IPS-18a (cell line): Measurements from ENCODE around the gene RBM3.

ENCODE experiments used
- H3K27ac ChIP-seq: one replicate; pipeline ENCODE4 v1.5.1; 2013; ENCODE audit warnings: low read length
- H3K27me3 ChIP-seq: one replicate; pipeline ENCODE4 v1.6.1; 2013; ENCODE audit warnings: mild to moderate bottlenecking, low read length; ENCODE audit not compliant: control insufficient read depth, insufficient read depth
- H3K36me3 ChIP-seq: one replicate; pipeline ENCODE4 v1.6.1; 2013; ENCODE audit warnings: low read depth, low read length; ENCODE audit not compliant: control insufficient read depth
- H3K4me1 ChIP-seq: one replicate; pipeline ENCODE4 v1.6.1; 2013; ENCODE audit warnings: low read depth, low read length; ENCODE audit not compliant: control insufficient read depth
- H3K4me3 ChIP-seq: one replicate; pipeline ENCODE4 v1.5.1; 2013; ENCODE audit warnings: low read length
- H3K9ac ChIP-seq: one replicate; pipeline ENCODE4 v1.6.1; 2013; ENCODE audit warnings: mild to moderate bottlenecking, low read length, moderate library complexity
- H3K9me3 ChIP-seq: one replicate; pipeline ENCODE4 v1.6.1; 2013; ENCODE audit warnings: low read depth, low read length; ENCODE audit not compliant: control insufficient read depth

RBM3 gene

DNA sequence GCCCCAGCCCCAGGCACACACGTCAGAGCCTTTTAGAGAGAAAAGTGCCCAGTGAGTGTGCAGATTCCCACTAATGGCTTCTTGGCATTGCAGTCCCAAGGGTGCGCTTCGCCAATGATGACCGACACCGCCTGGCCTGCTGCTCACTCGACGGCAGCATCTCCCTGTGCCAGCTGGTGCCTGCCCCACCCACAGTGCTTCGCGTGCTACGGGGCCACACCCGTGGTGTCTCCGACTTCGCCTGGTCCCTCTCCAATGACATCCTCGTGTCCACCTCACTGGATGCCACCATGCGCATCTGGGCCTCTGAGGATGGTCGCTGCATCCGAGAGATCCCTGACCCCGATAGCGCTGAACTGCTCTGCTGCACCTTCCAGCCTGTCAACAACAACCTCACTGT is 25.9 kb downstream of the RBM3 start:
- Histone ChIP-seq H3K27me3 (no peaks in the 10 kb centered on the region), H3K4me3 (no peak overlapping the region), H3K9ac (no peak overlapping the region), H3K27ac (no peak overlapping the region), H3K4me1 (no peaks in the 10 kb centered on the region), H3K36me3 (peaks cover 4% of the 10 kb centered on the region), H3K9me3 (peaks cover 11% of the 10 kb centered on the region)

DNA sequence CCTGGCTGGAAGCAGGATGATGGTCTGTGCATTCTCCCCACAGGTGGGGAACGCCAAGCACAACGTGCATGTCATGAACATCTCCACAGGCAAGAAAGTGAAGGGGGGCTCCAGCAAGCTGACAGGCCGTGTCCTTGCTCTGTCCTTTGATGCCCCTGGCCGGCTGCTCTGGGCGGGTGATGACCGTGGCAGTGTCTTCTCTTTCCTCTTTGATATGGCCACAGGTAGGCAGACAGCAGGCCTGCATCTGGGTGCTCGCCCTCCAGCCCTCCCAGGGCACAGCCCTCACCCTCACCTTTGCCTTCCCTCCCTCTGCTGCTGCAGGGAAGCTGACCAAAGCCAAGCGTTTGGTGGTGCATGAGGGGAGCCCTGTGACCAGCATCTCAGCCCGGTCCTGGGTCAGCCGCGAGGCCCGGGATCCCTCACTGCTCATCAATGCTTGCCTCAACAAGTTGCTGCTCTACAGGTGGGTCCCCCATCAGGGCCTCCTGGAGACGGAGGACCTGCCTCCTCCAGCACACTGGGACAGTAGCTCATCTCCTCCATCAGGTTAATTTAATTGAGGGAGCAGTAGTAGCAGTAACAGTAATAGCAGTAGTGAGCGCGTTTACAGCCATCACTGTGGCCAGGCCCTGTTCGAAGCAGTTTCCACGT is 27.6 kb downstream of the RBM3 start:
- Histone ChIP-seq H3K27me3 (no peaks in the 10 kb centered on the region), H3K27ac (no peak overlapping the region), H3K9me3 (peaks cover 11% of the 10 kb centered on the region), H3K4me1 (no peaks in the 10 kb centered on the region), H3K4me3 (no peak overlapping the region), H3K36me3 (peaks cover 4% of the 10 kb centered on the region), H3K9ac (no peak overlapping the region)

DNA sequence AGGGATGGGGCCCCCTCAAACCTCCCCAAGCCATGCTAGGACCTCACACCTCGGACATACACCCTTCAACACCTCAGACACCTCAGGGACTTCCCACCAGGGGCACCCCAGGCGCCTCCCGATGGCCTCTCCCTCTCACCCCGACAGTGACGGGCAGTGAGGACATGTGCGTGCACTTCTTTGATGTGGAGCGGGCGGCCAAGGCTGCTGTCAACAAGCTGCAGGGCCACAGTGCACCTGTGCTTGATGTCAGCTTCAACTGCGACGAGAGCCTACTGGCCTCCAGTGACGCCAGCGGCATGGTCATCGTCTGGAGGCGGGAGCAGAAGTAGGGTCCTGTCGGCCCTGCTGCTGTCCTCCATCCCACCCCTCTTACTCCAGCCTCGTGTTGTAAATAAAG is 30.4 kb downstream of the RBM3 start:
- Histone ChIP-seq H3K36me3 (peaks cover 4% of the 10 kb centered on the region), H3K27me3 (no peaks in the 10 kb centered on the region), H3K9me3 (peaks cover 13% of the 10 kb centered on the region), H3K9ac (no peak overlapping the region), H3K4me1 (no peaks in the 10 kb centered on the region), H3K4me3 (no peak overlapping the region), H3K27ac (no peak overlapping the region)

DNA sequence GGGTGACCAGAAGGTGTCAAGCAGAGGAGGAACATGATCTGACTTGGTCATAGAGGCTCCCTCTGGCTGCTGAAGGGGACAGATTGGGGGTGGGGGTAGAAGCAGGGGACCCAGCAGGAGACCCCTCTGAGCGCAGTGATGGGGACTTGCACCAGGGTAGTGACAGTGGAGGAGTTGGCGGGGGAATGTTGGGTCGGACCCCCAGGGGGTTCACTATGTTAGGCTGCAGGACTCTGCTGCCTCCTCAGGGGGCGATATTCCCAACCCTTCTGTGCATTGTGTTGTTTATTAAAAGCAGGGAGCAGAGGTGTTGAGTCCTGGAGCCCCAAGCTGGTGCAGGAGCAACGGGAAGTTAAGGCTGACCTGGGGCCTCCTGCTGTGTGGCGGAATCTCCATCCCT is 31.8 kb downstream of the RBM3 start:
- no peak overlapping the region for H3K9ac ChIP-seq
- peaks cover 4% of the 10 kb centered on the region for H3K9me3 ChIP-seq
- no peak overlapping the region for H3K27ac ChIP-seq
- no peaks in the 10 kb centered on the region for H3K27me3 ChIP-seq
- no peak overlapping the region for H3K4me3 ChIP-seq
- H3K36me3 ChIP-seq = no peaks in the 10 kb centered on the region
- H3K4me1 ChIP-seq = no peaks in the 10 kb centered on the region

DNA sequence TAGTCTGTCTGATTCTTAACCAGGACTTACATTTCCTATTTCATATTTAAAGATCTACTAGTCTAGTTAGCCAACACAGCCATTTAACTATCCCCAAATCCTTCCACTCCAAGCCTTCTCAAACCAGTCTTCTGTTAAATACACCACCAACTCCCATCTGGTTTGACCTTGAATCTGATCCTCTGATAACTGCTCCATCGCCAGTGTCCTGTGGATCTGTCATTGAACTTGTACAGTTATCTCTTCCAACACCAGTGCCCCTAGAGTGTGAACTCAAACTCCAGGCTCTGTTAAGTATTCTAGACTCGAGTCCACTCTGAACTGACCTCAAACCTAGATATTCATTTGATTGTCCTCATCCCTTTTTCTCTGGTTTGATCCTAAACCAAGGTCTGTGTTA is 37.4 kb downstream of the RBM3 start:
- Histone ChIP-seq H3K9me3 (peaks cover 4% of the 10 kb centered on the region), H3K36me3 (no peaks in the 10 kb centered on the region), H3K27me3 (no peaks in the 10 kb centered on the region), H3K4me3 (no peak overlapping the region), H3K4me1 (no peaks in the 10 kb centered on the region), H3K27ac (no peak overlapping the region), H3K9ac (no peak overlapping the region)

DNA sequence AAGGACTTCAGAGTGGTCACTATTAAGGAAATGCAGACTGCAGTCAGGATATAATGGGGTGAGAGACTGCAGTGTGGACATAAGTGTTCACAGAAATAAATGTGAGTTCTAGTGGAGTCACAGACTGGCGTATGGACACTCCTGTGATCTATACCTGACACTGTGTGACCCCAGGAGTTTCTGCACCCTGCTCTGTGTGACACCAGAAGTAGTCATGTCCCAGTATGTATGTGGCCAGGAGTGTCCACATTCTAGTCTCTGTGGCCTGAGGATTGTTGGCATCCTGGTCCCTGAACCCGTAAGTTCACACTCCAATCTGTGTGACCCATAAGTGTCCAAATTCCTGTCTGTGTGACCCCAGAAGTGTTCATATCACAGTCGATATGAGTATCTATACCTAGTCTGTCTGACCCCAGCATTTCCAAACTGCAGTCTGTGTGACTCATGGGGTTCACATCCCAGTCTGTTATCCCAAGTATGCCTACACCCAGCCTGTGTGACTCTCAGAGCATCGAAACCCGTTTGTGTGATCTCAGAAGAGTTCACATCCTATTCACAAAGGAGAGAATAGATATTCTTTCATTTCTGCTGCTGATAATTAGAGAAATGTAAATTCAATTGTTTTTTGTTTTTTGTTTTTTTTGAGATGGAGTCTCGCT is 39.3 kb downstream of the RBM3 start:
- H3K9me3 ChIP-seq = peaks cover 1% of the 10 kb centered on the region
- no peaks in the 10 kb centered on the region for H3K27me3 ChIP-seq
- H3K9ac ChIP-seq = no peak overlapping the region
- H3K4me3 ChIP-seq = no peak overlapping the region
- no peak overlapping the region for H3K27ac ChIP-seq
- no peaks in the 10 kb centered on the region for H3K36me3 ChIP-seq
- no peaks in the 10 kb centered on the region for H3K4me1 ChIP-seq

DNA sequence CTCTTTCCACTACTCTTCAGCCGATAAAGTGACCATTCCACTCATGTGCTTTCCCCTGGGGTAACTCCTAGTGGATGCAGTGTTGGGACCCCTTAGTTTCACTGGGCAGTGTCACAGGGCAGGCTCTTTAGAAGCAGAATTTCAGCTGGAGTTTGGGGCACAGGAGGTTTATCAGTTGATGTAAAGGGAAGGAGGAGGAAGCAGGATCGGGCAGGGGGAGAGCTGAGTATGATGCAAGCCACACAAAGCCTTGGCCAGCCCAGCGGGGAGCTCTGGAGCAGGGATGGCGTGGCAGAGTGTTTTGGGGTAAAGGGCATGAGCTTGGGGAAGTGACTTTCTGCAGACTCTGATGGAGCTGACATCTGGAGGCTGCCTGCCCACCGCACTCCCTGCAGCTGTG is 42.3 kb downstream of the RBM3 start:
- Histone ChIP-seq H3K27me3 (no peaks in the 10 kb centered on the region), H3K36me3 (no peaks in the 10 kb centered on the region), H3K9ac (no peak overlapping the region), H3K4me3 (no peak overlapping the region), H3K27ac (no peak overlapping the region), H3K9me3 (peaks cover 3% of the 10 kb centered on the region), H3K4me1 (no peaks in the 10 kb centered on the region)

DNA sequence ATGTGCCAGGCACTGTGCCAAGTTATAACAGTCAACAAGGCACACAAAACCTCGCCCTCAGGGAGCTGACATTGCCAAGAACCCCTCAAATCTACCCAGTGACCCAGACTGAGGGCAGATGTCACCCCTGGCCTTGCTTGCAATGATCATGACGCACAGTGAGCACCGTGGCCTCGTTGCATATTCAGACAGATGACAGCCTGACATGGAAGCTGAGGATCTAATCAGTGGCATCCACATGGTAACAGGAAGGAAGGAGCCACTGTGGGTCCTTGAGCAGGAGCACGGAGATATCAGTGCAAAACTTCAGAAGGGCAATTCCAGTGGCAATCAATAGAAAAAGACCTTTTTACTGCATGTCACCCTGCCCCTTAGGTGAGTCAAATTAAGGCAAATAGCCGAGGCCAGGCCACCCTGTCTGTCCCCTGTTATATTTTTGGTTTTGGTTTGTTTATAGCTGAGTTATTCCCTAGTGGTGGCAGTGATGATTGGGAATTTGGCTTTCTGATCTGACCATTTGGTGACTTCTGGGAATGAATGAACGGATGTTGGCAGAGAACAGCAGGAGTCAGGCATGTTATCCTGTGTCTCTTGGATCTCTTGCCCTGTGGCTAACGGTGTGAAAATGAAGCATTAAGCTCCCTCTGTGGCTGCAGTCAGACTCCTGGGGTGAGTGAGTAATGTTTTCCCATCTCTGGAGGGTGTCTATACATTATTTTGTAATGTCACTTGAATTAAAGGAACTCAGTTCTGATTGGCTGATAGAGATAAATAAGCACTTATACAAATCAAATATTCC is 43.5 kb downstream of the RBM3 start:
- Histone ChIP-seq H3K4me3 (no peak overlapping the region), H3K36me3 (no peaks in the 10 kb centered on the region), H3K4me1 (no peaks in the 10 kb centered on the region), H3K9me3 (peaks cover 3% of the 10 kb centered on the region), H3K27me3 (no peaks in the 10 kb centered on the region), H3K27ac (no peak overlapping the region), H3K9ac (no peak overlapping the region)

DNA sequence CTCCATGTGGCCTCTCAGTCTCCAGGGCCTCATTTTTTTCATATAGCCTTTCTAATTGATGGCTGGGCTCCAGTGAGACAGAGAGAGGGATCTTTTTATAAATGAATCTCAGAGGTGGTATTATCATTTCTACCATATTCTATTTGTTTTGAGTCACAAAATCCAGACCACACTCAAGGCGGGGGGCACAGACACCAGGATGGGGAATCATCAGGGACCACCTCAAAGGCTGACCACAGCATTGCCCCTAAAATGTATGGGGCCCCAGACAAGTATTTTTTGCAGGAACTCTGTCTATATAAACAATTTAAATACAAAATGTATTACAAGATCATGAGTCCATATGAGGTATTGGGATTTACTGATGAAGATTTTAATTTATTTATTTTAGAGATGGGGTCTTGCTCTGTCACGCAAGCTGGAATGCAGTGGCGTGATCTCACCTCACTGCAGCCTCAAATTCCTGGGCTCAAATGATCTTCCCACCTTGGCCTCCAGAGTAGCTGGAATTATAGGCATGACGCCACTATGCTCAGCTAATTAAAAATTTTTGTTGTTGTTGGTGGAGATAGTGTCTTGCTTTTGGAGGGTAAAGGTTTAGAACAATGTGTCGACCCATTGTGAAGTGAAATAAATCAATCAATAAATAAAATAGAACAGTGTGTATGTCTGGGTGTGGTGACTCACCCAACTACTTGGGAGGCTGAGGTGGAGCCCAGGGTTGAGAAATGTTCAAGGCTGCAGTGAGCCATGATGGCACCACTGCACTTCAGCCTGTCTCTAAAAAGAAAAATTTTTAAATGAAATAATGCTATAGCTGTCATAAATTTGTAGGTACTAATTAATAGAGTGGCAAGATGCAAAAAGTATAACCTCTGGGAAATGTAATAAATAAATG is 52.4 kb downstream of the RBM3 start:
- Histone ChIP-seq H3K36me3 (no peaks in the 10 kb centered on the region), H3K4me1 (no peaks in the 10 kb centered on the region), H3K27me3 (no peaks in the 10 kb centered on the region), H3K27ac (no peak overlapping the region), H3K4me3 (no peak overlapping the region), H3K9ac (no peak overlapping the region), H3K9me3 (peaks cover 3% of the 10 kb centered on the region)
